ENCODE data around the gene CFAP97D1. TPM values are rescaled to one million over a fixed set of nuclear protein-coding genes. Genes with fewer than 3 reads are reported as not detected.

CFAP97D1 gene
- total RNA-seq, 2 experiments from 2014 or later: not detected

- intact Hi-C loops (cut with micrococcal nuclease; ENCODE audit: unreplicated experiment): no loop called here
- no peak overlapping the region for H2AFZ ChIP-seq (ENCODE audit: low read length)
- H4K20me1 ChIP-seq (ENCODE audit: insufficient read depth, low read length): no peaks in the 10 kb centered on the region
- DNase-seq (ENCODE audit: low spot score): no peak
- no TSS peak for BruUV-seq (replicated peaks)
- no peak overlapping the region for H3K27ac ChIP-seq (ENCODE audit: low read depth, low read length, poor library complexity, severe bottlenecking)
- no peak overlapping the region for H3K4me3 ChIP-seq (ENCODE audit: low read depth, low read length, poor library complexity, severe bottlenecking)
- no peak for TF ChIP-seq EZH2phosphoT487 (IDR thresholded peaks at IDR 0.05; ENCODE audit: borderline replicate concordance, low read depth, low read length)
- TF ChIP-seq, protein P1, sequence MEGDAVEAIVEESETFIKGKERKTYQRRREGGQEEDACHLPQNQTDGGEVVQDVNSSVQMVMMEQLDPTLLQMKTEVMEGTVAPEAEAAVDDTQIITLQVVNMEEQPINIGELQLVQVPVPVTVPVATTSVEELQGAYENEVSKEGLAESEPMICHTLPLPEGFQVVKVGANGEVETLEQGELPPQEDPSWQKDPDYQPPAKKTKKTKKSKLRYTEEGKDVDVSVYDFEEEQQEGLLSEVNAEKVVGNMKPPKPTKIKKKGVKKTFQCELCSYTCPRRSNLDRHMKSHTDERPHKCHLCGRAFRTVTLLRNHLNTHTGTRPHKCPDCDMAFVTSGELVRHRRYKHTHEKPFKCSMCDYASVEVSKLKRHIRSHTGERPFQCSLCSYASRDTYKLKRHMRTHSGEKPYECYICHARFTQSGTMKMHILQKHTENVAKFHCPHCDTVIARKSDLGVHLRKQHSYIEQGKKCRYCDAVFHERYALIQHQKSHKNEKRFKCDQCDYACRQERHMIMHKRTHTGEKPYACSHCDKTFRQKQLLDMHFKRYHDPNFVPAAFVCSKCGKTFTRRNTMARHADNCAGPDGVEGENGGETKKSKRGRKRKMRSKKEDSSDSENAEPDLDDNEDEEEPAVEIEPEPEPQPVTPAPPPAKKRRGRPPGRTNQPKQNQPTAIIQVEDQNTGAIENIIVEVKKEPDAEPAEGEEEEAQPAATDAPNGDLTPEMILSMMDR (conservative IDR thresholded peaks at IDR 0.05; ENCODE audit: low read length): no peak
- CTCF ChIA-PET (ENCODE audit: unreplicated experiment): no interaction called here
- POLR2A ChIA-PET: no interaction called here
- no peaks in the 10 kb centered on the region for H3K79me2 ChIP-seq (ENCODE audit: insufficient read depth, low read depth, low read length)
- H3K36me3 ChIP-seq (ENCODE audit: insufficient read depth, low read length): no peaks in the 10 kb centered on the region
- H3K9me3 ChIP-seq (ENCODE audit: low read length): no peaks in the 10 kb centered on the region
- no peaks in the 10 kb centered on the region for H3K4me1 ChIP-seq (ENCODE audit: insufficient read depth, low read length, poor library complexity, severe bottlenecking)
- H3K4me2 ChIP-seq (ENCODE audit: low read length): no peak overlapping the region
- H3K9me2 ChIP-seq (ENCODE audit: insufficient read depth, low read length): no peaks in the 10 kb centered on the region
Observed at GRCh38 chr17:43800736-43801135, 20.5 kb downstream of the CFAP97D1 start.

DNA sequence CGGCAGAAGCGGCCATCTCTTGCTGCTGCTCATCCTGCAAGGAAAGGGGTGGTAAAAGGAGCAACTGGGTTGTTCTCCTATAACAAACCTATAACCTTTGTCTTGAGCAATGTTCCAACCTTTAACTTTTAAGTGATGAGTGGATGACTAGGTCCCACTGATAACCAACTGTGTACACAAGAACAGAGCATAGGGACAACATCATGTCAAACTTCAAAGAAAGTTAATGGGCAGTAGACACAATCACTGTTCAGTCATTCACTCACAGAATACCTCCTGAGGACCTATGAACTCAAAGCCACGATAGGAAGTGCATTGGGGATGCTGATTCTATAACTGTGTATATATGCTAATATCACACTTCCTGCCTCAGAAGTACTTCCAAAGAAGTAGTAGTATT is 21.6 kb downstream of the CFAP97D1 start:
- BruUV-seq (replicated peaks): no TSS peak
- no peak for DNase-seq (ENCODE audit: low spot score)
- Histone ChIP-seq H3K4me1 (ENCODE audit: insufficient read depth, low read length, poor library complexity, severe bottlenecking) (no peaks in the 10 kb centered on the region), H4K20me1 (ENCODE audit: insufficient read depth, low read length) (no peaks in the 10 kb centered on the region), H3K4me2 (ENCODE audit: low read length) (no peak overlapping the region), H3K4me3 (ENCODE audit: low read depth, low read length, poor library complexity, severe bottlenecking) (no peak overlapping the region), H3K9me2 (ENCODE audit: insufficient read depth, low read length) (no peaks in the 10 kb centered on the region), H3K79me2 (ENCODE audit: insufficient read depth, low read depth, low read length) (no peaks in the 10 kb centered on the region), H2AFZ (ENCODE audit: low read length) (no peak overlapping the region), H3K27ac (ENCODE audit: low read depth, low read length, poor library complexity, severe bottlenecking) (no peak overlapping the region), H3K36me3 (ENCODE audit: insufficient read depth, low read length) (no peaks in the 10 kb centered on the region), H3K9me3 (ENCODE audit: low read length) (no peaks in the 10 kb centered on the region)
- intact Hi-C loops (cut with micrococcal nuclease; ENCODE audit: unreplicated experiment): no loop called here
- ChIA-PET CTCF (ENCODE audit: unreplicated experiment) (no interaction called here), POLR2A (no interaction called here)
- TF ChIP-seq, protein P1 (conservative IDR thresholded peaks at IDR 0.05; ENCODE audit: low read length): no peak
- TF ChIP-seq EZH2phosphoT487 (IDR thresholded peaks at IDR 0.05; ENCODE audit: borderline replicate concordance, low read depth, low read length): no peak

DNA sequence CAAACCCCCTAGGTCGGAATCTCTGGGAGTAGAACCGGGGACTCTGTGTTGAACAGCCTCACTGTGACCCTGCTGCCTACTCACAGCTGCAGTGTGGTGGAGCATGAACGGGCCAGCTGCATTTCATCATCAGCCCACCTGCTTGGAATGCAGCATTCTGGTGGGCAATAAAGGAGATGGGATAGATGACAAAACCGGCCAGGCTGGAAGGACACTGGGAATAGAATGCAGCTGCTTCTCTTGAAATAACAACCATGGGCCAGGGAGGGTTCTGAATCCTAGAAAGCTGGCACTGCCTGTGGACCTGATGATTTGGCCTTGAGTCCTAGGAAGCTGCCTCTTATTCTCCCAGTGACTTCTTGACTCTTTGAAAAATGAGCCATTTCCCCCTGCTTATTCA is 23.5 kb downstream of the CFAP97D1 start:
- Histone ChIP-seq H2AFZ (ENCODE audit: low read length) (no peak overlapping the region), H3K79me2 (ENCODE audit: insufficient read depth, low read depth, low read length) (no peaks in the 10 kb centered on the region), H3K27ac (ENCODE audit: low read depth, low read length, poor library complexity, severe bottlenecking) (no peak overlapping the region), H3K4me2 (ENCODE audit: low read length) (no peak overlapping the region), H3K4me3 (ENCODE audit: low read depth, low read length, poor library complexity, severe bottlenecking) (no peak overlapping the region), H4K20me1 (ENCODE audit: insufficient read depth, low read length) (no peaks in the 10 kb centered on the region), H3K4me1 (ENCODE audit: insufficient read depth, low read length, poor library complexity, severe bottlenecking) (no peaks in the 10 kb centered on the region), H3K36me3 (ENCODE audit: insufficient read depth, low read length) (no peaks in the 10 kb centered on the region), H3K9me3 (ENCODE audit: low read length) (no peaks in the 10 kb centered on the region), H3K9me2 (ENCODE audit: insufficient read depth, low read length) (no peaks in the 10 kb centered on the region)
- TF ChIP-seq, protein P1 (conservative IDR thresholded peaks at IDR 0.05; ENCODE audit: low read length): no peak
- TF ChIP-seq EZH2phosphoT487 (IDR thresholded peaks at IDR 0.05; ENCODE audit: borderline replicate concordance, low read depth, low read length): no peak
- no TSS peak for BruUV-seq (replicated peaks)
- ChIA-PET CTCF (ENCODE audit: unreplicated experiment) (no interaction called here), POLR2A (no interaction called here)
- intact Hi-C loops (cut with micrococcal nuclease; ENCODE audit: unreplicated experiment): no loop called here
- no peak for DNase-seq (ENCODE audit: low spot score)
